Activated CD4-positive, alpha-beta T cell treated with anti-CD3 and anti-CD28 coated beads, Interleukin-10, Interleukin-2, amounts not matched to agents 100 ng/mL and 50 ng/mL, durations not matched to agents 16 hours and 8 hours (primary cell): Measurements from ENCODE around the gene ACSS2.

Experiments
- DNase-seq: peaks from one replicate; pipeline ENCODE4 v3.0.0-alpha.2; 2020

ACSS2 gene

GRCh38 chr20:34916774-34917354, 40.5 kb downstream of the ACSS2 start:
- DNase-seq, result no peak

GRCh38 chr20:34920055-34920454, 43.6 kb downstream of the ACSS2 start:
- peak; percentile 28 for DNase-seq

- peak; percentile 36 for DNase-seq
These were observed 45.0 kb downstream of the ACSS2 start for GRCh38 chr20:34921436-34921835.

GRCh38 chr20:34922654-34923381, 46.4 kb downstream of the ACSS2 start:
- no peak for DNase-seq

GRCh38 chr20:34923414-34923813, 47.0 kb downstream of the ACSS2 start:
- no peak for DNase-seq

- no peak for DNase-seq
These were observed 48.9 kb downstream of the ACSS2 start for GRCh38 chr20:34925341-34925740.

GRCh38 chr20:34925981-34926380, 49.6 kb downstream of the ACSS2 start:
- no peak for DNase-seq

- DNase-seq, result no peak
These were observed 50.2 kb downstream of the ACSS2 start for GRCh38 chr20:34926581-34926980.

GRCh38 chr20:34927736-34928135, 51.3 kb downstream of the ACSS2 start:
- DNase-seq, result no peak

GRCh38 chr20:34928411-34928810, 52.0 kb downstream of the ACSS2 start:
- no peak for DNase-seq

- DNase-seq, result no peak
These were observed 55.4 kb downstream of the ACSS2 start for GRCh38 chr20:34931771-34932170.

GRCh38 chr20:34938466-34939163, 62.2 kb downstream of the ACSS2 start:
- DNase-seq, result no peak

- no peak for DNase-seq
These were observed 63.7 kb downstream of the ACSS2 start for GRCh38 chr20:34940081-34940481.

- peak; percentile 21 for DNase-seq
These were observed 64.8 kb downstream of the ACSS2 start for GRCh38 chr20:34941226-34941625.

GRCh38 chr20:34942301-34942700, 65.9 kb downstream of the ACSS2 start:
- no peak for DNase-seq

GRCh38 chr20:34943808-34944567, 67.6 kb downstream of the ACSS2 start:
- DNase-seq, result no peak

GRCh38 chr20:34945315-34946077, 69.1 kb downstream of the ACSS2 start:
- DNase-seq, result no peak

- no peak for DNase-seq
These were observed 70.2 kb downstream of the ACSS2 start for GRCh38 chr20:34946661-34947060.

- no peak for DNase-seq
These were observed 70.9 kb downstream of the ACSS2 start for GRCh38 chr20:34947336-34947735.

- peak; percentile 20 for DNase-seq
These were observed 71.6 kb downstream of the ACSS2 start for GRCh38 chr20:34948030-34948429.

GRCh38 chr20:34949120-34949519, 72.7 kb downstream of the ACSS2 start:
- DNase-seq, result no peak

GRCh38 chr20:34951252-34951651, 74.8 kb downstream of the ACSS2 start:
- DNase-seq, result no peak

- DNase-seq, result no peak
These were observed 75.2 kb downstream of the ACSS2 start for GRCh38 chr20:34951652-34952051.
